Measurements from ENCODE around the gene CHGA.

DNA sequence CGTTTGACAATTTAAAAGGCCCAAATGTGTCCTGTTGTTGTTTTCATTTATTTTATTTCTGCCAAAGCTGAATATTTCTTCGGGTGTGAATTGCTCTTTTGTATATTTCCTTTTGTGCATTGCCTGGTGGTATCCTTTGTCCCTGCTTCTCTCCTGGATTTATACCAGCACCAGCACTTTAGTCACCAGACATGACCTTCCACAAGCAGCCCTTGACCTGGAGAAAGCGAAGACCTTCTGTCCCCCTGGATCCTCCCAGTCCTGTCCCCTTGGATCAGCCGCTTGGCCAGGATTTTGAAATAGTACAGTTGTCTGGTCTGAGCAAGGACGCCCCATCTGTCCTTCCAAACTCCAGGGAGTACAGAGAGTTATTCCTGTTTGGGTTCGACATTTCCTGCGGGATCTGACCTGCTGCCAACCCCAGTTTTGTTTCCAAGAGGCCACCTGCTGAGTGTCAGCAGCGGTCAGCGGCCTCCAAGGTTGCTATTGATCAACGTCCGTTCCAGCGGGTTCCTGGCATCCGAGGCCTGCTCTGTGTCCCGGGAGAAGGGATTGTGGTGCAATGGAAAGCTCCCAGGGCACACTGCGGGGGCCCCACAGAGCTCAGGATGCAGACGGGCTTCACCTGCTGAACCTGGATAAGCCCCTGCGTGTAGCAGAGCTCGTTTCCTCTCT, 45.1 kb upstream of the CHGA start:
- no peak for TF ChIP-seq EP300 (IDR thresholded peaks at IDR 0.05)
- TF ChIP-seq POLR2A (IDR thresholded peaks at IDR 0.05) = no peak
